ENCODE data around the gene ABCB1. TPM values are rescaled to one million over a fixed set of nuclear protein-coding genes. Genes with fewer than 3 reads are reported as not detected.

The ABCB1 gene
- total and polyA plus RNA-seq, 4 donors = 1.5 to 4.9 (median 2.6) TPM

- Histone ChIP-seq H3K9me3 (ENCODE audit: control insufficient read depth in 4 of 4, insufficient read depth in 3 of 4, low read length in 3 of 4) (no peaks in the 10 kb centered on the region), H3K27ac (ENCODE audit: low read depth in 1 of 2, low read length in 1 of 2) (no peak overlapping the region), H3K36me3 (ENCODE audit: control insufficient read depth in 4 of 4, insufficient read depth in 4 of 4, low read length in 4 of 4) (no peaks in the 10 kb centered on the region), H3K9ac (ENCODE audit: insufficient read depth in 1 of 2, low read length in 2 of 2) (no peak overlapping the region), H3K4me1 (ENCODE audit: control insufficient read depth in 5 of 5, insufficient read depth in 5 of 5, low read length in 5 of 5) (peaks cover 0 to 6% (median 0%) of the 10 kb centered on the region in 5 donors), H3K27me3 (ENCODE audit: control insufficient read depth in 3 of 3, insufficient read depth in 3 of 3, low read length in 2 of 3) (no peaks in the 10 kb centered on the region), H3K4me3 (no peak overlapping the region)
- 94 to 97% methylated on average over 2 of the region's 2 CpGs for WGBS, 2 donors
- DNase-seq (no peak), ATAC-seq (ENCODE audit: insufficient read depth, low FRiP score) (no peak)
- TF ChIP-seq CTCF (IDR thresholded peaks at IDR 0.05; ENCODE audit: control extremely low read depth, extremely low read depth) = no peak
These were observed 140.7 kb downstream of the ABCB1 start for GRCh38 chr7:87459941-87460340.

- no peak for TF ChIP-seq CTCF (IDR thresholded peaks at IDR 0.05; ENCODE audit: control extremely low read depth, extremely low read depth)
- WGBS, 2 donors = 79% methylated on average over 3 of the region's 3 CpGs
- Histone ChIP-seq H3K9ac (ENCODE audit: insufficient read depth in 1 of 2, low read length in 2 of 2) (no peak overlapping the region), H3K4me1 (ENCODE audit: control insufficient read depth in 5 of 5, insufficient read depth in 5 of 5, low read length in 5 of 5) (peaks cover 0 to 6% (median 0%) of the 10 kb centered on the region in 5 donors), H3K27me3 (ENCODE audit: control insufficient read depth in 3 of 3, insufficient read depth in 3 of 3, low read length in 2 of 3) (no peaks in the 10 kb centered on the region), H3K4me3 (no peak overlapping the region), H3K27ac (ENCODE audit: low read depth in 1 of 2, low read length in 1 of 2) (no peak overlapping the region), H3K9me3 (ENCODE audit: control insufficient read depth in 4 of 4, insufficient read depth in 3 of 4, low read length in 3 of 4) (no peaks in the 10 kb centered on the region), H3K36me3 (ENCODE audit: control insufficient read depth in 4 of 4, insufficient read depth in 4 of 4, low read length in 4 of 4) (no peaks in the 10 kb centered on the region)
- DNase-seq (no peak), ATAC-seq (ENCODE audit: insufficient read depth, low FRiP score) (no peak)
These were observed 142.5 kb downstream of the ABCB1 start for GRCh38 chr7:87458148-87458547.

GRCh38 chr7:87456247-87456646 is 144.4 kb downstream of the ABCB1 start:
- TF ChIP-seq CTCF (IDR thresholded peaks at IDR 0.05; ENCODE audit: control extremely low read depth, extremely low read depth) = no peak
- DNase-seq = no peak

More at GRCh38 chr7:87456247-87456646, 144.4 kb downstream of the ABCB1 start:
- Histone ChIP-seq H3K9ac (ENCODE audit: insufficient read depth in 1 of 2, low read length in 2 of 2) (no peak overlapping the region), H3K27me3 (ENCODE audit: control insufficient read depth in 3 of 3, insufficient read depth in 3 of 3, low read length in 2 of 3) (no peaks in the 10 kb centered on the region), H3K4me3 (no peak overlapping the region), H3K4me1 (ENCODE audit: control insufficient read depth in 5 of 5, insufficient read depth in 5 of 5, low read length in 5 of 5) (peaks cover 0 to 6% (median 0%) of the 10 kb centered on the region in 5 donors), H3K27ac (ENCODE audit: low read depth in 1 of 2, low read length in 1 of 2) (no peak overlapping the region), H3K36me3 (ENCODE audit: control insufficient read depth in 4 of 4, insufficient read depth in 4 of 4, low read length in 4 of 4) (peaks cover 0 to 4% (median 0%) of the 10 kb centered on the region in 4 donors), H3K9me3 (ENCODE audit: control insufficient read depth in 4 of 4, insufficient read depth in 3 of 4, low read length in 3 of 4) (no peaks in the 10 kb centered on the region)
- WGBS, 2 donors = 39 to 69% methylated on average over 2 of the region's 2 CpGs
- no peak for ATAC-seq (ENCODE audit: insufficient read depth, low FRiP score)

Other genes starting within 250 kb of the ABCB1 start
- gene ABCB4, start 125.2 kb downstream of the ABCB1 start, total RNA-seq = under 1 TPM; 0.25 to 0.68 TPM
- under 1 TPM; 0.08 to 0.41 TPM for gene ABCB4, start 125.2 kb downstream of the ABCB1 start, polyA plus RNA-seq
- 1 to 10 TPM in 1 of 2 donors, under 1 TPM in 1; 0.34 to 1.5 TPM for gene RUNDC3B, start 27.5 kb upstream of the ABCB1 start, total RNA-seq
- under 1 TPM; 0.11 to 0.14 TPM for gene RUNDC3B, start 27.5 kb upstream of the ABCB1 start, polyA plus RNA-seq